ENCODE results near the gene CCNY. TPM values are rescaled to one million over a fixed set of nuclear protein-coding genes. Genes with fewer than 3 reads are reported as not detected.

The CCNY gene
- total and polyA plus RNA-seq, 12 donors, result 26.0 to 99.4 (median 88.9) TPM

DNA sequence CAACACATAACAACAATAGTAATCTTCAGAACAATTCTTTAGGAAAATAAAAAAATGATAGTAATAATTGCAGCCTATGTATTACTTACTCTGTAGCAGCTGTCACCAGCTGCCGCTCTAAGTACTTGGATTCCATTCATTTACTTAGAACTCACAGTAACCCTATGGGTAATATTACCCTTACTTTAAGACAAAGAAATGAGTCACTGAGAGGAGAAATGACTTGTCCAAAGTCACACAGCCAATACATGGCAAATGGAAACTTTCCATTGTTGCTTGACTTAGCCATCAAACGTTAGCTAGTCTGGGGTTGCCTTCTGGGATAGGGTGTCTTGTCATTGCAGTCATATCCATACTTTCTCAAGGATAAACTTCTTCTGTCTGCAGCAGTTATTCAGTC lies 3.6 kb downstream of the CCNY start:
- TF ChIP-seq, protein P1, sequence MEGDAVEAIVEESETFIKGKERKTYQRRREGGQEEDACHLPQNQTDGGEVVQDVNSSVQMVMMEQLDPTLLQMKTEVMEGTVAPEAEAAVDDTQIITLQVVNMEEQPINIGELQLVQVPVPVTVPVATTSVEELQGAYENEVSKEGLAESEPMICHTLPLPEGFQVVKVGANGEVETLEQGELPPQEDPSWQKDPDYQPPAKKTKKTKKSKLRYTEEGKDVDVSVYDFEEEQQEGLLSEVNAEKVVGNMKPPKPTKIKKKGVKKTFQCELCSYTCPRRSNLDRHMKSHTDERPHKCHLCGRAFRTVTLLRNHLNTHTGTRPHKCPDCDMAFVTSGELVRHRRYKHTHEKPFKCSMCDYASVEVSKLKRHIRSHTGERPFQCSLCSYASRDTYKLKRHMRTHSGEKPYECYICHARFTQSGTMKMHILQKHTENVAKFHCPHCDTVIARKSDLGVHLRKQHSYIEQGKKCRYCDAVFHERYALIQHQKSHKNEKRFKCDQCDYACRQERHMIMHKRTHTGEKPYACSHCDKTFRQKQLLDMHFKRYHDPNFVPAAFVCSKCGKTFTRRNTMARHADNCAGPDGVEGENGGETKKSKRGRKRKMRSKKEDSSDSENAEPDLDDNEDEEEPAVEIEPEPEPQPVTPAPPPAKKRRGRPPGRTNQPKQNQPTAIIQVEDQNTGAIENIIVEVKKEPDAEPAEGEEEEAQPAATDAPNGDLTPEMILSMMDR (IDR thresholded peaks at IDR 0.05), result no peak
- no peak overlapping the region for H3K27ac ChIP-seq
- peak overlapping the region in 1 of 10 donors; percentile 6 for H3K4me3 ChIP-seq
- intact Hi-C loops (cut with DNase I), result loop anchor here in 8 of 10 donors (5.0 to 10.0 kb wide), 8 partner anchors 32 to 225 kb away; partner anchors contain the start of gene CREM (in 3 of the 8)
- no peaks in the 10 kb centered on the region for H3K9me3 ChIP-seq
- DNase-seq (no peak), ATAC-seq (no peak)
- WGBS, 2 donors, result 53 to 55% methylated on average over 2 of the region's 2 CpGs
- H3K36me3 ChIP-seq, result no peaks in the 10 kb centered on the region
- H3K4me1 ChIP-seq, result peaks cover 18 to 76% (median 65%) of the 10 kb centered on the region in 9 donors
- H3K27me3 ChIP-seq, result no peaks in the 10 kb centered on the region

DNA sequence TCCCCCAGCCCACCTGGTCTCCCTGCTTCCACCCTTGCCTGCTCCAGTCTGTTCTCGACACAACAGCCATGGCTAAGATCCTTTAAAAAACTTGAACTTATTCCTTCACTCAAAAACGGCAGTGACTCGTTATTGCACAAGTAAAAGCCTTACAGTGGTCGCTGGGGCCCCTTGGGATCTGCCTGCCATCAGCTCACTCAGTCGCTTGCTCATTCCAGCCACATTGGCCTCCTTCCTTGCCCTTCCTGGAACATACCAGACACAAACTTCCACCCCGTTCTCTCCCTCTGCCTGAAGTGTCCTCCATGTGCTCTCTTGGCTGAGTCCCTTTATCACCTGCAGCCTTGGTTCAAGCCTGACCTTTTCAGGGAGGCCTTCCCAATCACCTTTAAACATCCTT lies 4.7 kb downstream of the CCNY start:
- peak overlapping the region in 7 of 10 donors; percentile 9 to 47 (median 30) for H3K27ac ChIP-seq
- WGBS, 2 donors, result 16 to 22% methylated on average over 6 of the region's 6 CpGs
- intact Hi-C loops (cut with DNase I), result loop anchor here in 1 of 10 donors (10.0 kb wide), 1 partner anchor 114 kb away; no protein-coding TSS in a partner anchor

DNA sequence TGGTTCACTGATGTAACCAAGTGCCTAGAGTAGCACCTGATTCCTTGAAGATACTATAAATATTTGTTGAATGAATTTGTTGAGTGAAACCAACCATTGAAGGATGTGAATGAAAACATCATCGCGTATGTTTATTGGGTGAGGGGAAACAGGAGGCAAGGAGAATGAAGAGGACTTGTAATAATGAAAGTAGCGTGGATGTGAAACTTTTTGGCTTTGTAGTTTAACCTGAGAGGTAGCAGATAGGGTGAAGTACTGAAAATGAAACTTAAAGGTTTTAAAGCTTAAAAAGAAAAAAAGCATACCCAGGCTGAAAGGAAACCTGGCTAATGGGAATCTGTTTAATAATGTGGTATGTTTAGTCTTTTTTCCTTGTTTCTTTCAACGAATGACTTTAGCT lies 5.2 kb downstream of the CCNY start:
- Histone ChIP-seq H3K27ac (peak overlapping the region in 5 of 10 donors; percentile 9 to 47 (median 22)), H3K4me3 (no peak overlapping the region), H3K9me3 (no peaks in the 10 kb centered on the region), H3K36me3 (no peaks in the 10 kb centered on the region), H3K4me1 (peaks cover 25 to 84% (median 73%) of the 10 kb centered on the region in 9 donors), H3K27me3 (no peaks in the 10 kb centered on the region)
- no peak for ATAC-seq
- intact Hi-C loops (cut with DNase I), result loop anchor here in 1 of 10 donors (10.0 kb wide), 1 partner anchor 113 kb away; no protein-coding TSS in a partner anchor
- TF ChIP-seq, protein P1 (IDR thresholded peaks at IDR 0.05), result no peak
- no peak for DNase-seq
- 59% methylated on average over 4 of the region's 4 CpGs for WGBS, 2 donors

More for the DNA sequence above, 4.7 kb downstream of the CCNY start:
- Histone ChIP-seq H3K27me3 (no peaks in the 10 kb centered on the region), H3K9me3 (no peaks in the 10 kb centered on the region), H3K4me1 (peaks cover 22 to 79% (median 67%) of the 10 kb centered on the region in 9 donors), H3K36me3 (no peaks in the 10 kb centered on the region), H3K4me3 (no peak overlapping the region)
- DNase-seq (peak in 1 of 2 donors; percentile 32), ATAC-seq (peak in 1 of 8 donors; percentile 28)
- TF ChIP-seq, protein P1 (IDR thresholded peaks at IDR 0.05), result no peak

DNA sequence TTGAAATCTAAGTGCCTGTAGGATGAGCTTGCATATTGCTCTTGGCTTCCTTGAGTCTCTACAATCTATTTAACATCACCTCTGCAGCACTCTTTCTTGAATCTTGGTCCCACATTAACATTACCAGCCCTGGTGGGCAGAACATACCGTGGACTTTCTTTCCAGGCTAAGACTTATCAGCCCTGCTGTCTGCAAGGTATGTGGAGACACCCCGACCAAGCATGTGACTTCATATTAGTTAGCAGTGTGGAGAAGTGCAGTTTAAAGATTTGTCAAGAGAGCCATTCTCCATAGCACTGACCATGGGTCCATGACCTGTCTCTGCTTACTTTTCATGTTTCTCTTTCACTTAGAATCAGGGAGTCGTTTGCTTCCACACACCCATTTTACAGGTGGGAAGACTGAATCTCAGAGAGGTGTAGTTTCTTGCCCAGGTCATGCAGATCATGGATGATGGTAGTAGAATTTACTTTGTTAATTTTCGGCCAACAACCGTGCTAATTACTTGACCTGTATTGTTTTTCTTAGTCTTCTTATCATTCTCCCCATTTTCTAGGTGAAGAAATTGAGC lies 6.0 kb downstream of the CCNY start:
- H3K9me3 ChIP-seq, result no peaks in the 10 kb centered on the region
- peaks cover 27 to 92% (median 80%) of the 10 kb centered on the region in 9 donors for H3K4me1 ChIP-seq
- 78 to 83% methylated on average over 5 of the region's 5 CpGs for WGBS, 2 donors

More for the DNA sequence above, 6.0 kb downstream of the CCNY start:
- Histone ChIP-seq H3K27ac (peak overlapping the region in 2 of 10 donors; percentile 15 to 22), H3K4me3 (no peak overlapping the region), H3K27me3 (no peaks in the 10 kb centered on the region), H3K36me3 (no peaks in the 10 kb centered on the region)
- intact Hi-C loops (cut with DNase I), result loop anchor here in 1 of 10 donors (10.0 kb wide), 1 partner anchor 113 kb away; no protein-coding TSS in a partner anchor
- DNase-seq (no peak), ATAC-seq (no peak)
- TF ChIP-seq, protein P1 (IDR thresholded peaks at IDR 0.05), result no peak
